GM21717 (cell line): ENCODE measurements around the gene PAK6.

Experiments
- ATAC-seq: cut with Tn5 transposase; IDR thresholded peaks from one replicate; pipeline ENCODE4 v1.9.1; 2021; ENCODE audit warnings: mild to moderate bottlenecking, moderate library complexity; ENCODE audit not compliant: unreplicated experiment

Gene PAK6

DNA sequence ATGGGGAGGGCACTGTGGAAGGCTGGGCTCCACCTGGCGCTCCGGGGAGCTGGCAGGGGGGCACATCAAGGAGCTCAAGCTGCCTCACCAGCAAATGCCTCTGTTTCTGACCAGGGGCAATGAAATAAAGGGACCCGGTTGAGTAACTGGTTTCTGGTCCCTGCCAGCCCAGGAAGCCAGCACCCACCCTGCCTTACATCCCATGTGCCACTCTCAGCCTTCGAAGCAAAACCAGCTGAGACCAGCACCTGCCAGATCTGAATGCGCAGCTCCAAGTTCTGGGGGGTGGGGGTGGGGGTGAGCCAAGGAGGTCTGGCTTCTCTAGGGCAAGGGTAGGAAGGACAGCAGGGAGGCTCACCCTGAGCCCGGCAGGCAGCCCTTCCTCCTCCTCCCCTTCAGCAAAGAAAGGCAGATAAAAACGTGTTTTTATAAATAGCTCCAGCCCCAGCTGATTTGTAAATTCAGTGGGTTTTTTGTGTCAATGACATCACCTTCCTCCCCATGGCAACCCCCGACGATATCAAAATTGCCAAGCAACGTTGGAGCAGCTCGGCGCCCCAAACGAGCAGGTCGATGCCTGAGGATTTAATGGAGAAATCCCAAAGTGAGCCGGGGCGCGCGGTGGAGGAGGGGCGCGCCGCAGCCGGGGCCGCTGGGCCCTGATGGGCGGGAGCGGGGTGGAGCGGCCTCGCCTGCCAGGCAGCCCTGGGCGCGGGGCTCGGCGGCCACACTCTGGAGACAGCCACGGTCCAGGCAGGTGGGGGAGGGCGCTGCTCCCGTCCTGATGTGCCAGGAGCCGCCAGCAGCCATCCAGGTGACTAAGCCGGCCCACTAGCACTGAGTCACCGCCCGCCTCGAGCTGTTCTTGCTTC lies at the start of gene PAK6:
TSS of gene PAK6 (plus strand) at position 532 of the 872 bp plus-strand sequence. CDS start 25,723 bp downstream, outside the sequence.
- ATAC-seq: no peak

DNA sequence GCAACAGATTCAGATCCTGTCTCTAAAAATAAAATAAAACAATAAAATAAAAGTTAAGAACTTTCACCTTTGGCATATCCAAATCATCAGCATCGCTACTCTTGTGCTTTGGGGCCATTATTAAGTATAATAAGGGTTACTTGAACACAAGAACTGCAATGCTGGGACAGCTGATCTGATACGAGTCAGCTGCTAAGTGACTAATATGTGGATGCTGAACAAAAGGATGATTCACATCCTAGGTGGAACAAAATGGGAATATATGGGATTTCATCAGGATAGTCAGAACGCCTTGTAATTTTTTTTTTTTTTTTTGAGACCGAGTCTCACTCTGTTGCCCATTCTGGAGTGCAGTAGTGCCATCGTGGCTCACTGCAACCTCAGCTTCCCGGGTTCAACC lies 48.3 kb upstream of the PAK6 start:
- no peak for ATAC-seq

DNA sequence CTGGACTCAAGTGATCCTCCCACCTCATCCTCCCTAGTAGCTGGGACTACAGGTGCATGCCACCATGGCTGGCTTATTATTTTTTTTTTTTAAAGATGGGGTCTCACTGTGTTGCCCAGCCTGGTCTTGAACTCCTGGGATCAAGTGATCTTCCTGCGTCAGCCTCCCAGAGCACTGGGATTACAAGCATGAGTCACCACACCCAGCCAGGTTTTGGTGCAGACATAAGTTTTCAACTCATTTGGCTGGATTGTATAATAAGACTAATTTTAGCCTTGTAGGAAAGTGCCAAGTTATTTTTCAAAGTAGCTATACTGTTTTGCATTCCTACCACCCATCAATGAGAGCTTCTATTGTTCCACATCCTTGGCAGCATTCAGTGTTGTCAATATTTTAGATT lies 45.9 kb upstream of the PAK6 start:
- ATAC-seq: no peak

DNA sequence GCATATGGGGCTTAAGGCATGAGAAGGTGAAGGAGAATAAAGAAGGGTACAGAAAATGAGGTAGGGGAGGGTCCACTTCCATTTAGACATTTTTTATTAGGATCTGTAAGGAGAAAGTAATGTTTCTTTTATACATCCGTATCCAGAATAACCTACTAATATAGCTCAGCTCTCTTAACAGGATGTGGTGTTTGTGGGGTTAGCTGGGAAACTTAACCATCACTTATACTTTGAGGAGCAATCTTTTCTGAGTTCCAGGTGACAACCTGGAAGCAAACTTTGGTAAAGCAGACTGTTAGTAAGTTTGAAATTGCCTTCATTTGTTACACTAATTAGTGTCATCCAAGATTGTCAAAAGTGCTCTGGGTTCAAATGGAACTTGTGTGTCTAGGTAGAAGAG lies 41.4 kb upstream of the PAK6 start:
- ATAC-seq: no peak

DNA sequence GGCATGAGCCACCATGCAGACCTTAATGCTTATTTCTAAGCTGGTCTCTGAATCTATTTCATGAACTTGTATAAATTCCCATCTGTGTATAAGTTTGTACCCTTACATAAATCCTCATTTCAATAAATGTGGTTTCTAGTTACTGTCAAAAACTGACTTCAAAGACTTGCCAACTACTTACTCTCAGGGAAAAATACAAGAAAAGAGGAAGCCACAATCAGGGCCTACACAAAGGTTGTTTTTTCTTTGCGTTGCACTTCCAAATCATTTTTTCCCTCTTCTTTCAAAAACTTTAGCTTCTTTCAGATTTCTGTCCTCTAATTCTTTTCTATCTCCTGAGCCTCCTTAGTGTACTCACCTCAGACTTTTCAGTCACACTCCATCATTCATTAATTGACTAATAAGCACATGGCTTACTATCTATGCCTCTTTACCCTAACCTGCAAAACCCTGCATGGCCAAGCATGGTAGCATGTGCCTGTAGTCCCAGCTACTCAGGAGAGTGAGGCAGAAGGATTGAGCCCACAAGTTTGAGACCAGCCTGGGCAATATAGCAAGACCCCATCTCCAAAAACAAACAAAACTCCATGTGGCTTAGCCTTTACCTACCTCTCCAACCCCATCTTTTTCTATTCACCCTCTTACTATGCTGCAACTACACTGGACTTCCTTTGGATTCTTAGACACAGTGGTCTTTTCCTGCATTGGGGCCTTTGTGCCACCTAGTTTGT lies 40.3 kb upstream of the PAK6 start:
- no peak for ATAC-seq

DNA sequence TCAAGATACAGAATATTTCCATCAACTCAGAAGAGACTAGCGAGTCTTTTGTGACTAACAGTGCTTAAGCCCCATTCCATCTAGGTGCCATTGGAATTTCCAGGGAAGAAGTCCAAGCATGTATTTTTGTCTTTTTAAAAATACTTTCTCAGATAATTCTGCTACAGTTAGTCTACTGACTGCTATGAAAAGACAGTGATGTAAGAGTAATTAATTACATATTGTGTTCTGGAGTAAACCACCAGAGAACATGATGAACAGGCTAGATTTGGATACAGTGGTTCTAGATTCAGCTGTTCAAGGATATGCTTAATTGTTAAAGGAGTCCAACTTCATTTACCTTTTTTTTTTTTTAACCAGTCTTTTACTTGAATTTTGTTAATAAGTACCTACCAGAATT lies 34.8 kb upstream of the PAK6 start:
- ATAC-seq: no peak

DNA sequence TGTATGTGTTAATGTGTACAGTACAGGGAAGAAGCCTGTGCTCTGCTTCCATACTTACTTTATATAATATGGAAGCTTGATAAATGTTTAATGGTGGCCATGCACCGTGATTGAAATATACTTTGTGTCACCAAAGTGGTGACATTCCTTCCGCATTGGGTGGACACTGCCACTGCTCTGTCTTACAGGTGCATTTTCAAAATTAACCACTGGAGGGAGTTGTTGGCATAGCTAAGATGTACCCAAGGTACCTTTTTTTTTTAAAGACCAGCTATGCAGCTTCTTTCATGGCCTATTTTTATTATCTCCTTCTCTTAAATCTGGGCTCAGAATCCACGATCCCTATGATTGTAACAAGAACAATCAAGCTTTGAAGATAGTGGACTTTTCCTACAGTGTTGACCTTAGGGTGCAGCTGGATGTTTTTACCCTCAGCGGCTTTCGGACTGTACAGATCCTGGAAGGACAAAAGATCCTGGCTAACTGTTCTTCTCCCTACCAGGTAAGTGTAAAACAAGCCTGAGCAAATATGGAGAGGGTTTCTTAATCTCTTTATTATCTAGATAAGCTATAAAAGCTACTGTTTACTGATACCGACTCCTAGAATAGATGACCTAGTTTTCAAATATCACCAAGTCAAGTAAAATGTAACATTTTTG lies 21.6 kb upstream of the PAK6 start:
- ATAC-seq: no peak

DNA sequence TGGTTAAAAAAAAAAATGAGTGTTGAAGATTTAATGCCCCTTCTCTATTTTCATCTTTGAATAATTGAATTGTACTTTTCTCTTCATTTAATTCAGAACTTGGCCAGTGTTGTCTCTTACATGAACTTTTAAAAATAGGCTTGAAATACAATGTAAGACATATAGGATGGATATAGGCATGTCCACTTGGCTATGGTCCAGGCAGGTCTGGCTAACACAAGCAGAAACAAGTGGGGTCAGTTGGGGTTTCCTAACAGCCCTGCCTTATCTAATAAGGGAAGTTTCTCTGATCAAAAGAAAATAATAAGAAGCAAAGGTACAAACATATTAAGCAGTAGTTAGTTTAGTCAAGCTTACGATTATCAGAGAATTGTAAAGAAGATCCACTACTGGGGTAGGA lies 19.1 kb upstream of the PAK6 start:
- no peak for ATAC-seq

DNA sequence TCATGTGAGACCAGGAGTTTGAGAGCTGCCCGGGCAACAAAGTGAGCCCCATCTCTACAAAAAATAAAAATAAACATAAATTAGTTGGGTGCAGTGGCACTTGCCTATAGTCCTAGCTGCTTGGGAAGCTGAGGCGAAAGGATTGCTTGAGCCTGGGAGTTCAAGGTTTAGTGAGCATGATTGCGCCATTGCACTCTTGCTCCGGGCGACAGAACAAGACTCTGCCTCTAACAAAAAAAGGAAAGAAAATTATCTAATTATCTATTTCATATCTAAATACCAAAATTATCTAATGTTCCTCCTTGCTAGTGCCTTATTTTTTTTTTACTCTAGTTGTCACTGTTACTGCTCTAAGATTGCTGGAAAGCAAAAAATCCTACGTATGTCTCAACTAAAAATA lies 16.7 kb upstream of the PAK6 start:
- ATAC-seq: no peak

DNA sequence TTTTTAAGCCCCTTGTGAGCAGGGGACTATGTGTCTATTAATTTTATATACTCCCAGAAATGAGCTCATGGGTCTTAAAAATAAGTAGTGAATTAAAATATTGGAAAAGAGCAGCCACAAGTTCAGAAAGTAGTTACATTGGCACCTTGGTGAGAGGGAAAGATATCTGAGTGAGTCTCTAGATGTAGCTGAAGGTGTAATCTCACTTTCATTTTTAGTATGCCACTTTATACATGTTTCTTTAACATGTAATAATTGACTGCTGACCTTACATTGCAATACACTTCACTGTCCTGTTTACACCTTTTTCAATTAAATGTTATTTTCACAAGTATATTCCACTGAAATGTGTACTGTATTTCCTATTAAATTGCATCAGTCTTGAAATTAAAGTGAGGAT lies 12.1 kb upstream of the PAK6 start:
- no peak for ATAC-seq

DNA sequence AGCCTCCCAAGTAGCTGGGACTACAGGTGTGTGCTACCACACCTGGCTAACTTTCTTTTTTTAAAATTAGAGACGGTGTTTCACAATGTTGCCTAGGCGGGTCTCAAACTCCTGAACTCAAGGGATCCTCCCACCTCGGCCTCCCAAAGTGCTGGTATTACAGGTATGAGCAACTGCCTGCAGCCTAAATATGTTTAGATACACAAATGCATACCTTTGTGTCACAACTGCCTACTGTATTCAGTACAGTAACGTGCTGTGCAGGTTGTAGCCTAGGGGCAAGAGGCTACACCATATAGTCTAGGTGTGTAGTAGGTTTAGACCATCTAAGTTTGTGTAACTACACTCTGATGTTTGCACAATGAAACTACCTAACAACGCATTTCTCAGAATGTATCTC lies 9.5 kb upstream of the PAK6 start:
- ATAC-seq: no peak

DNA sequence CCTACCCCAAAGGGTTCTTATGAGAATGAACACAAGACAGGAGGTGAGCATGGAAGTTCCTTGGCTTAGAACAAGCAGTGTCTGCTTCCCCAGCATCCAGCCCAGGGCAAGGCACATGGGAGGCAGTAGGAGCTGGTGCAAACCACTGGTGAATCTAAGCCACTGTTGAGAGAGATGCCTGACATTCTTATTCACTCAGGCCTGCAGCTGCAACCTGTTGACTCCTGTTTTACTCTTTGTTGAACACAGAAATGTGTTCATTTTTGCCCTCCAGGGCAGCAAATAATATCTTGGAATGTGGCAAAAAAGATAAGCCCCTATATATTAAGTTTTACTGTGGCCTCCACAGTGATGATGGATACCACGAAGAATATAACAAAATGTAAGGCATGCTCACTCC lies 8.9 kb upstream of the PAK6 start:
- ATAC-seq: no peak

DNA sequence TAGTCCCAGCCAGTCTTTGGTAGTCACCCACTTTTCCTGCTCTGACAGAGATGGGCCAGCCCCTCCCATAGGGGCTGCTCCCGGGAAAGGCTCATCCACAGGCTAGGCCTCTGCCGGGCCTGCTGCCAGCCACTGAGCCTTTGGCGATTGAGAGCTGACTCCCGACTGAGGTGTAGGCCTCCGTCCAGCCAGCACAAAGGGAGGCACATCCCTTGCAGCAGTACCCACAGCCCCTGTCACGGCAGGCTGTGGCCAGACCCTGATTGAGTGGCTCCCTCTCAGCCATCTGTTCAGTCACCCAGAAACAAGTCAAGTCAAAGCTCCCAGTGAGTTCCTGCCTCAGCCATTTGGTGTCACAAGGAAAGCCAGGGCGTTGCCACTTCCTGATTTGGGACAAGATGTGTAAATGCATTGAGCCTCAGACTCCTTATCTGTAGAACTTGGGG lies 6.2 kb upstream of the PAK6 start:
- no peak for ATAC-seq

DNA sequence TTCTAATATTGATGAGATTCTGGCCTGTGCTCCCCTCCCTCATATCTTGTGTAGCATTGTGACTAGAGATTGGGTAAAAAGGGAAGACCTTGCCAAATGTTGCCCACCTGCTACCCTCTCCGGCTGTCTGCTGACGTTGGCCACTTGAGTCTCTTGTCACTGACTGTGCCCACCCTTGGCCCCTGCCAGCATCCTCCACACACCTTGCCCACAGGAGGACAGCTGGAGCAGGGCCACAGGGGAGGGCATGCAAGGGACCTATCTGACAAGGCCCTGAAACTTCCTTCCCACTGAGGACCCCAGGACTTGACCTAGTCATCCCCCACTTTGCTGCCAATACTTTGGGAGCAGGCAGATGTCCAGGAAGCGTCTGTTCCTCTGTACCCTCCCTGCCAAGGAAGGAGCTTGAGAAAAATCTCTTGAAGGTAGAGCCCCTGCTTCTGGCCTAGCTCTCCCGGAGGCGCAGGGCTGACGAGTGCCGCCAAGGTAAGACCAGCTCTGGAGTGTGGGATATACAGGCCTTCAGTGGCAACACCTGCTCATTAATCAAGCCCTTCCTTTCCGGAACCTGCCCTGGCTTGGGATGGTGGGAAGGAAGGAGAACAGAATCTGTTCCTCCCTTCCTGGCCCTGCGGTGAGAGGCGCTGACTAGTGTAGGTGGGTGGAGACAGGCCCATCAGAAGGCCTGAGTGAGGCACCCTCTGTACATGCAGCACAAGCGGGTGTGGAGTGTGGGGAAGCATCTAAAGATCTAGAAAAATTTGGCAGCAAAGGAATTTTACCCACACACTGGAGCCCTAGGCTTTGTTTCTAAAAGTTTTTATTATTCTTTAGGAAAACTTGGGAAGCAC lies 4.9 kb upstream of the PAK6 start:
- ATAC-seq: no peak

DNA sequence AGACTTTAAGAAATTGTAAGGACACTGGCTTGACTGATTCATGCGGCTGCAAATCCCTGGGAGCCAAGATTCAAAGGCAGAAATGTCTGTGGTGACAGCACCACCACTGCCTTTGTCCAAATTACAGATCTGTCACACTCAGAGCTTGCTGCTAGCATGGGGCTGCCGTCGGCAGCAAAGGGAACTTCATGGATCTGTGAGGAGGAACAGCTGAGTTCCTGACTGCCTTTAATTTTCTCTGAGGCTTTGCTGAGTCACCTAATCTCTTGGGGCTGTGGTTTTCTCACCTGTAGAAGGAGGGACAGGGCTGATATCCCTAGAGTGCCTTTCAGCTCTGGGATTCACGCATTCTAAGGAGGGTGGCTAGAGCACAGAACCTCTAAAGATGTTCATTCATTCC lies 4.1 kb upstream of the PAK6 start:
- ATAC-seq: no peak

DNA sequence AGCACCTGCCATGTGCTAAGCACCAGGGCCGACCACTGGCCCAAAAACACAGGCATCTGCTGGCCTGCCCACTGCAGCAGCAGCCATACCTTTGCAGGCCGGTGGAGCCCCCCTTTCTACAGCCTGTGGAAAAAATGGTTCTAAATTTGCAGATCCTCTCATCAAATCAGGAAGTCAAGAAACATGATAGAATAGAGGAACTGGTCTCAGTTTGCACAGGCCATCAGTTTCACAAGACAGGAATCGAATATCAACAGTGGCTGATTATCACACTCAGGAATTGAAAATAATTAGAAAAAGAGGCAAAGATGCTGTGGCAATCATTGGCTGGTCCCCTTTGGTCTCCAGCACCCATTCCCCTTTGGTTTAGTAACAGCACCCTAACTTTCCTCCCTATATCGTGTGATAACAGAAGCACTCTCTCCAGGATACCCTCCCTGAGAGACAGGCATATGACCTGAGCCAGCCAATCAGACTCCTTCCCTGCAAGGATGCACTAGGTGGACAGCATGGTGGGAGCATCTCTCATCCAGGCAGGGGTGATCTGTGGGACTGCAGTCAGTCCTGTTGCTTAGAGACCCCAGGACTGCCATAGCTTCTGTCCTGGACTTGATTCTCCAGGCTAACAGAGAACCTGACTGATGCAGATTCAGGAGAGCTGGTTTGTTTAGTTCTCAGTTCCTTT lies 3.5 kb upstream of the PAK6 start:
- no peak for ATAC-seq

DNA sequence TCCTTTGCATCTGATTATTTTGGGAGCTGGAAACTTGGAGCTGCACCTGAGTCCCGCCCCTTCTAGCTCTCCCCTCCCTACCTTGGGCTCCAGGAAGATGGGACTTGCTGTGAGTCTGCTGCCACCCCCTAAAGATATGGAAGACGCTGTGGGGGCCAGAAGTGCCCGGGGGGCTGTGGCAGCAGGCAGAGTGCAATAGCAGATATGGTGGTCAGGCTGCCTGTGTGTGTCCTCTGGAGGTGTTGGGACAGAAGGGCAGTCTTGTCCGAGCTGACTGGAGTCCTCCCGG lies 485 bp downstream of the PAK6 start:
- ATAC-seq: no peak

DNA sequence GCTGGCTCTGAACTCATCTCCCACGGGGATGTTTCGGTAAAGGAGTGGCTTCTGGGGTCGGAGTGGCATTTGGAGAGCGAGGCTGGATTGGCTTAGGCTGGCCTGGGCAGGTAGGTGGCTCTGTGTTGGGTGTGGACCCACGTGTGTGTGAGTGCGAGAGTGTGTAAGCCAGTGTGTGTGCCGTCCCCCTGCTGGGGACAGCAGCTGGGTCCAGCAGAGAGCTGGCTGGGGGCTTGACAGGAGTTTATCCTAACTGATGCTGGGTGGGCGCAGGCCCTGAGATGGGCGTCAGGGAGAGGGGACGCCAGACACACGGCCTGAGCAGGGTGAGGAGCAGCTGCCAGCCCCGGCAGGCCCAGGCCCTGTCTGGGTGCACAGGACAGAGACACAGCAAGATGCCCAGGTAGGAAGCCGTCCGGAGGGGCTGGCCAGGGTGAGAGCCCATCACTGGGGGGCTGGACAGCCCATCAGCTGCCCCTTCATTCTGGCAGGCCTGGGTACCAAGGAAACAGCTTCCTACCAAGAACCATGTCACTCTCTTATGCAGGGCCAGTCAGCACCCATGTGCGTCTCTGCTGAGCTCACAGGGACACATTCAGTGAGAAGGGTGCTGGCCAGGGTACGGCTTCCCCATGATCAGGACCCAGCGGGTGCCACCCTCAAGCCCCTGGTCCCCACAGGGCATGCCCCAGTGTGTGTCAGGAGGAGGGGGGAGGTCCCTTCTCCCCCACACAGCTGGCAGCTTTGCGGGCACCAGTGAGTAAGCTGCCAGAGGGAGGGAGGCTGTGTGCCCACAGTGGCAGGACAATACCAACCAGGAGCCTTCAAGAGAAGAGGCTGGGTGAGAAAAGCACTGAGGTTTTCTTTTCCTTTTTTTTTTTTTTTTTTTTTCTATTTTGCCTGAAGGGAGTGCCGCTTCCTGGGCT lies 1.1 kb downstream of the PAK6 start:
- ATAC-seq: no peak

DNA sequence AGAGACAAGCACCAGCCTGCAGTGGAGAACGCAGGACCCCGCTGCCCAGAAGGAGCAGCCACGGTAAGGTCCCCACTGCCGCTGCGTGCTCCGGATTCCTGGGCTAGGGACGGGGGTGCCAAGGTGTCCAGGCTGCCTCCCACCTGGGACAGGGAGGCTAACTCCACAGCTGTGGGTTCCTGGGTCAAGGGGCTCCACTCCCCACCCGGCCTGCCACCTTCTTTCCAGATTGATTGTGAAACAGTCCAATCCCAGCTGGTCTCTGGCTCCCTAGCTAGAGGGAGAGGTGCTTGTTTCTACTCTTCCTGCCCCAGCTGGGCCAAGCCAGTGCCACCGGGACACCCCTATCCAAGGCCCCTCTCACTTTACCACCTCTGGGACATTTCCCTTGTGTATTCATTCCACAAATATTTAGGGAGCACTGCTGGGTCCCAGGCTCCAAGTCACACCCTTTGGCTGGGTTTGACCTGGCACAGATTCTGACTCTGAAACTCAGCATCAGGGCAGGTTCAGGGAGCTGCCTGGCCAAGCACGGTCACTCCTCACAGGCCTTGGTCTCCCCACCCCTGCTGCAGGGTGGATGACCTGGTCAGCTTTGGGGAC lies 1.9 kb downstream of the PAK6 start:
- no peak for ATAC-seq
